ENCODE data around the gene NLE1.
"Not testable (repeated sequence)": the region's sequence is repeated elsewhere in the genome, so short reads cannot be mapped to it uniquely, and the experiment has no call there.

The NLE1 gene

GRCh38 chr17:35127751-35128514 lies 14.2 kb downstream of the NLE1 start:
- peak; percentile 61 for DNase-seq

GRCh38 chr17:35121315-35121714 lies 20.8 kb downstream of the NLE1 start, which contains the start of gene FNDC8:
Gene FNDC8 (plus strand): TSS chr17:35121615. CDS start chr17:35121694, 79 bp downstream.
- DNase-seq, result no peak

- peak; percentile 73 for DNase-seq
Measured at GRCh38 chr17:35119370-35120165, 22.5 kb downstream of the NLE1 start, which contains the start of gene RAD51D. Gene RAD51D (minus strand): TSS chr17:35119860. CDS start chr17:35119613, 247 bp downstream.

GRCh38 chr17:35117984-35118383 lies 24.1 kb downstream of the NLE1 start:
- DNase-seq, result peak; percentile 32

- no peak for DNase-seq
Measured at GRCh38 chr17:35116845-35117244, 25.3 kb downstream of the NLE1 start.

GRCh38 chr17:35110791-35111190 lies 31.3 kb downstream of the NLE1 start:
- not testable (repeated sequence) for DNase-seq

GRCh38 chr17:35104844-35105450 lies 37.2 kb downstream of the NLE1 start:
- DNase-seq, result no peak

- DNase-seq, result no peak
Measured at GRCh38 chr17:35103271-35103670, 38.8 kb downstream of the NLE1 start.

GRCh38 chr17:35101725-35102124 lies 40.4 kb downstream of the NLE1 start:
- no peak for DNase-seq

GRCh38 chr17:35101036-35101435 lies 41.1 kb downstream of the NLE1 start:
- DNase-seq, result no peak

- DNase-seq, result no peak
Measured at GRCh38 chr17:35099908-35100307, 42.2 kb downstream of the NLE1 start.

GRCh38 chr17:35097776-35098175 lies 44.3 kb downstream of the NLE1 start:
- DNase-seq, result no peak

- DNase-seq, result no peak
Measured at GRCh38 chr17:35095741-35096140, 46.4 kb downstream of the NLE1 start.

- DNase-seq, result peak; percentile 82
Measured at GRCh38 chr17:35094902-35095301, 47.2 kb downstream of the NLE1 start.

GRCh38 chr17:35090707-35091106 lies 51.4 kb downstream of the NLE1 start:
- not testable (repeated sequence) for DNase-seq

- peak; percentile 52 for DNase-seq
Measured at GRCh38 chr17:35089586-35090296, 52.4 kb downstream of the NLE1 start.

GRCh38 chr17:35088881-35089585 lies 53.1 kb downstream of the NLE1 start:
- peak; percentile 83 for DNase-seq

GRCh38 chr17:35088356-35088880 lies 53.7 kb downstream of the NLE1 start:
- DNase-seq, result peak; percentile 13

GRCh38 chr17:35087731-35088355 lies 54.3 kb downstream of the NLE1 start:
- DNase-seq, result peak; percentile 3

- no peak for DNase-seq
Measured at GRCh38 chr17:35086931-35087573, 55.1 kb downstream of the NLE1 start.

GRCh38 chr17:35086164-35086563 lies 55.9 kb downstream of the NLE1 start:
- DNase-seq, result no peak

All from fibroblast of skin of right biceps (primary cell).